ENCODE data around the gene GRXCR2.

Gene GRXCR2

GRCh38 chr5:145917288-145917687, 44.5 kb upstream of the GRXCR2 start:
- no peak for DNase-seq (ENCODE audit: low read depth)
- no peak overlapping the region for H3K4me3 ChIP-seq (ENCODE audit: low read depth, low read length)
- no peak for TF ChIP-seq CTCF (IDR thresholded peaks at IDR 0.05; ENCODE audit: insufficient read depth, low read depth, low read length, missing control alignments)

GRCh38 chr5:145915970-145916638, 43.3 kb upstream of the GRXCR2 start:
- DNase-seq (ENCODE audit: low read depth), result no peak
- TF ChIP-seq CTCF (IDR thresholded peaks at IDR 0.05; ENCODE audit: insufficient read depth, low read depth, low read length, missing control alignments), result no peak
- no peak overlapping the region for H3K4me3 ChIP-seq (ENCODE audit: low read depth, low read length)

GRCh38 chr5:145913701-145914100, 40.9 kb upstream of the GRXCR2 start:
- no peak for TF ChIP-seq CTCF (IDR thresholded peaks at IDR 0.05; ENCODE audit: insufficient read depth, low read depth, low read length, missing control alignments)
- no peak for DNase-seq (ENCODE audit: low read depth)
- H3K4me3 ChIP-seq (ENCODE audit: low read depth, low read length), result no peak overlapping the region

GRCh38 chr5:145912594-145912993, 39.8 kb upstream of the GRXCR2 start:
- DNase-seq (ENCODE audit: low read depth), result no peak
- TF ChIP-seq CTCF (IDR thresholded peaks at IDR 0.05; ENCODE audit: insufficient read depth, low read depth, low read length, missing control alignments), result no peak
- no peak overlapping the region for H3K4me3 ChIP-seq (ENCODE audit: low read depth, low read length)

- TF ChIP-seq CTCF (IDR thresholded peaks at IDR 0.05; ENCODE audit: insufficient read depth, low read depth, low read length, missing control alignments), result no peak
- no peak for DNase-seq (ENCODE audit: low read depth)
These were observed 39.2 kb upstream of the GRXCR2 start for GRCh38 chr5:145912019-145912418.

GRCh38 chr5:145911164-145911563, 38.4 kb upstream of the GRXCR2 start:
- no peak for TF ChIP-seq CTCF (IDR thresholded peaks at IDR 0.05; ENCODE audit: insufficient read depth, low read depth, low read length, missing control alignments)
- H3K4me3 ChIP-seq (ENCODE audit: low read depth, low read length), result no peak overlapping the region
- no peak for DNase-seq (ENCODE audit: low read depth)

More at GRCh38 chr5:145912019-145912418, 39.2 kb upstream of the GRXCR2 start:
- no peak overlapping the region for H3K4me3 ChIP-seq (ENCODE audit: low read depth, low read length)
